ENCODE results near the gene CAAP1.
"Not testable (repeated sequence)": the region's sequence is repeated elsewhere in the genome, so short reads cannot be mapped to it uniquely, and the experiment has no call there.

CAAP1 gene

GRCh38 chr9:26893030-26893676 lies 551 bp upstream of the CAAP1 start:
- peak overlapping the region; percentile 94 for H3K9ac ChIP-seq (ENCODE audit: low read length)
- peaks cover 20% of the 10 kb centered on the region for H3K4me1 ChIP-seq (ENCODE audit: control insufficient read depth, insufficient read depth, low read length)
- peak overlapping the region; percentile 96 for H3K4me3 ChIP-seq (ENCODE audit: low read length)
- H3K27me3 ChIP-seq (replicated peaks; ENCODE audit: control insufficient read depth, insufficient read depth, low read length): no peaks in the 10 kb centered on the region
- DNase-seq (ENCODE audit: low read depth): no peak
- H3K9me3 ChIP-seq (ENCODE audit: control insufficient read depth, low read length): no peaks in the 10 kb centered on the region
- H3K36me3 ChIP-seq (ENCODE audit: control insufficient read depth, insufficient read depth, low read length, severe bottlenecking): no peaks in the 10 kb centered on the region

GRCh38 chr9:26891726-26892125 lies 876 bp downstream of the CAAP1 start:
- Histone ChIP-seq H3K4me3 (ENCODE audit: low read length) (peak overlapping the region; percentile 96), H3K4me1 (ENCODE audit: control insufficient read depth, insufficient read depth, low read length) (peaks cover 22% of the 10 kb centered on the region), H3K27me3 (replicated peaks; ENCODE audit: control insufficient read depth, insufficient read depth, low read length) (no peaks in the 10 kb centered on the region), H3K36me3 (ENCODE audit: control insufficient read depth, insufficient read depth, low read length, severe bottlenecking) (no peaks in the 10 kb centered on the region), H3K9ac (ENCODE audit: low read length) (peak overlapping the region; percentile 94), H3K9me3 (ENCODE audit: control insufficient read depth, low read length) (no peaks in the 10 kb centered on the region)
- DNase-seq (ENCODE audit: low read depth): peak; percentile 27

GRCh38 chr9:26888271-26888670 lies 4.3 kb downstream of the CAAP1 start:
- Histone ChIP-seq H3K9me3 (ENCODE audit: control insufficient read depth, low read length) (no peaks in the 10 kb centered on the region), H3K4me3 (ENCODE audit: low read length) (no peak overlapping the region), H3K36me3 (ENCODE audit: control insufficient read depth, insufficient read depth, low read length, severe bottlenecking) (peaks cover 12% of the 10 kb centered on the region), H3K27me3 (replicated peaks; ENCODE audit: control insufficient read depth, insufficient read depth, low read length) (no peaks in the 10 kb centered on the region), H3K9ac (ENCODE audit: low read length) (no peak overlapping the region), H3K4me1 (ENCODE audit: control insufficient read depth, insufficient read depth, low read length) (peaks cover 20% of the 10 kb centered on the region)
- no peak for DNase-seq (ENCODE audit: low read depth)

DNA sequence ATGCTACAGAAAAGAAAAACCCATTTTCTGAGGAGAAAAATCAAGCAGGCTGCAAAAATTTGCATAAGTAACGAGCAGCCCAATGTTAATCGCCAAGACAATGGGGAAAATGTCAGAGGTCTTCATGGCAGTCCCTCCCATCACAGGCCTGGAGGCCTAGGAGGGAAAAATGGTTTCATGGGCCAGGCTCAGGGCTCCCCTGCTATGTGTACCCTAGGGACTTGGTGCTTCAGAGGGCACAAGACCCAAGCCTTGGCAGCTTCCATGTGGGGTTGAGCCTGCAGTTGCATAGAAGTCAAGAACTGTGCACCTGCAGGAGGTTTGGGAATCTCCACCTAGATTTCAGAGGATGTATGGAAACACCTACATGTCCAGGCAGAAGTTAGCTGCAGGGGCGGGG lies 10.4 kb downstream of the CAAP1 start:
- DNase-seq (ENCODE audit: low read depth): no peak
- H3K9me3 ChIP-seq (ENCODE audit: control insufficient read depth, low read length): no peaks in the 10 kb centered on the region
- H3K4me3 ChIP-seq (ENCODE audit: low read length): no peak overlapping the region

DNA sequence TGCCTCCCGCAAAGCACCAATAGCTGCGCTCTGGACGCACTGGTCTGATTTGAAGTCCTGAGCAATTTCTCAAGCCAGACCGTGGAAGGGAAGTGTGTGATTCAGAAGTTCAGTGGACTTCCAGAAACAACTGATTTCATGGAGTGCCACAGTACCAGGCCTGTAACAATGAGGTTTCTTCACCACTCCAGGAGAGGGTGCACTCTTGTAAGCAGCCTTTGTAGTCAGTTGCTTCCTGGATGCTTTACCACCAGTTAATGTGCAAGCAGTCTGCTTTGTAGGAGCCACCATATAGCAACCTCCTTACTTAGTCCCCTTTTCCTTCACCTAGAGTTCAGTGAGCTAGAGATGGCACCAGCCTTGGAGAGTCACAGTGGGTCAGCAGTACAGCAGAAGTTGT lies 12.3 kb downstream of the CAAP1 start:
- Histone ChIP-seq H3K4me1 (ENCODE audit: control insufficient read depth, insufficient read depth, low read length) (no peaks in the 10 kb centered on the region), H3K27me3 (replicated peaks; ENCODE audit: control insufficient read depth, insufficient read depth, low read length) (no peaks in the 10 kb centered on the region), H3K36me3 (ENCODE audit: control insufficient read depth, insufficient read depth, low read length, severe bottlenecking) (peaks cover 43% of the 10 kb centered on the region), H3K4me3 (ENCODE audit: low read length) (no peak overlapping the region), H3K9ac (ENCODE audit: low read length) (no peak overlapping the region), H3K9me3 (ENCODE audit: control insufficient read depth, low read length) (no peaks in the 10 kb centered on the region)
- no peak for DNase-seq (ENCODE audit: low read depth)

More for the DNA sequence above, 10.4 kb downstream of the CAAP1 start:
- no peaks in the 10 kb centered on the region for H3K27me3 ChIP-seq (replicated peaks; ENCODE audit: control insufficient read depth, insufficient read depth, low read length)
- H3K4me1 ChIP-seq (ENCODE audit: control insufficient read depth, insufficient read depth, low read length): no peaks in the 10 kb centered on the region
- peaks cover 36% of the 10 kb centered on the region for H3K36me3 ChIP-seq (ENCODE audit: control insufficient read depth, insufficient read depth, low read length, severe bottlenecking)
- H3K9ac ChIP-seq (ENCODE audit: low read length): no peak overlapping the region

DNA sequence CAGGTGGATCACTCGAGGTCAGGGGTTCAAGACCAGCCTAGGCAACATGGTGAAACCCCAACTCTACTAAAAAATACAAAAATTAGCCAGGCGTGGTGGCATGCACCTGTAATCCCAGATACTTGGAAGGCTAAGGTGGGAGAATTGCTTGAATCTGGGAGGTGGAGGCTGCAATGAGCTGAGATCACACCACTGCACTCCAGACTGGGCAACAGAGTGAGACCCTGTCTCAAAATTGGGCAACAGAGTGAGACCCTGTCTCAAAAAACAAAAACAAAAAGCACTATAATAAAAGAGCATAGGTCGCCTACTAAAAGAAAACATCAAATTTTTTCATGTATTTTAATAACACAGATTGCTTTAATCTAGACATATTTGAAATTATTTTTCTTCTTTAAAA lies 17.4 kb downstream of the CAAP1 start:
- H3K9ac ChIP-seq (ENCODE audit: low read length); H3K9me3 ChIP-seq (ENCODE audit: control insufficient read depth, low read length); DNase-seq (ENCODE audit: low read depth); H3K4me3 ChIP-seq (ENCODE audit: low read length); H3K27me3 ChIP-seq (replicated peaks; ENCODE audit: control insufficient read depth, insufficient read depth, low read length); H3K4me1 ChIP-seq (ENCODE audit: control insufficient read depth, insufficient read depth, low read length): not testable (repeated sequence)
- H3K36me3 ChIP-seq (ENCODE audit: control insufficient read depth, insufficient read depth, low read length, severe bottlenecking): peaks cover 21% of the 10 kb centered on the region

DNA sequence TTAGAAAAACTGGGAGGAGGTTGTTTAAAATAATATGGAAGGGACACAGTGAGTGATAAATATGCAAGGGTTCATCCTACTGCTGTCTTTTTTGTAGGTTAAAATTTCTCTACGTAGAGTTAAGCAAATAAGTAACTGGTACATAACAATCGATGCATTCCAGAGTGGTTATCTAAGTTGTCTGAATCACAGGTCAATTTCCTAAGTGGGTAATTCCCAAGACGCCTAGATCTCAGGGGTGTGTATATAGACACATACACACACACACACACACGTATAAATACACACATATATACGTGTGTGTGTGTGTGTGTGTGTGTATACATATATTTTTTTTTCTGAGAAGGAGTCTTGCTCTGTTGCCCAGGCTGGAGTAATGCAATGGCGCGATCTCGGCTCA lies 22.3 kb downstream of the CAAP1 start:
- no peak overlapping the region for H3K9ac ChIP-seq (ENCODE audit: low read length)
- DNase-seq (ENCODE audit: low read depth): no peak
- peaks cover 13% of the 10 kb centered on the region for H3K36me3 ChIP-seq (ENCODE audit: control insufficient read depth, insufficient read depth, low read length, severe bottlenecking)
- no peaks in the 10 kb centered on the region for H3K27me3 ChIP-seq (replicated peaks; ENCODE audit: control insufficient read depth, insufficient read depth, low read length)
- H3K4me1 ChIP-seq (ENCODE audit: control insufficient read depth, insufficient read depth, low read length): no peaks in the 10 kb centered on the region
- no peak overlapping the region for H3K4me3 ChIP-seq (ENCODE audit: low read length)
- H3K9me3 ChIP-seq (ENCODE audit: control insufficient read depth, low read length): no peaks in the 10 kb centered on the region

- Histone ChIP-seq H3K9me3 (ENCODE audit: control insufficient read depth, low read length) (no peaks in the 10 kb centered on the region), H3K4me3 (ENCODE audit: low read length) (no peak overlapping the region), H3K36me3 (ENCODE audit: control insufficient read depth, insufficient read depth, low read length, severe bottlenecking) (peaks cover 21% of the 10 kb centered on the region), H3K27me3 (replicated peaks; ENCODE audit: control insufficient read depth, insufficient read depth, low read length) (no peaks in the 10 kb centered on the region), H3K9ac (ENCODE audit: low read length) (no peak overlapping the region), H3K4me1 (ENCODE audit: control insufficient read depth, insufficient read depth, low read length) (no peaks in the 10 kb centered on the region)
- peak; percentile 46 for DNase-seq (ENCODE audit: low read depth)
Measured at GRCh38 chr9:26863074-26863473, 29.5 kb downstream of the CAAP1 start.

DNA sequence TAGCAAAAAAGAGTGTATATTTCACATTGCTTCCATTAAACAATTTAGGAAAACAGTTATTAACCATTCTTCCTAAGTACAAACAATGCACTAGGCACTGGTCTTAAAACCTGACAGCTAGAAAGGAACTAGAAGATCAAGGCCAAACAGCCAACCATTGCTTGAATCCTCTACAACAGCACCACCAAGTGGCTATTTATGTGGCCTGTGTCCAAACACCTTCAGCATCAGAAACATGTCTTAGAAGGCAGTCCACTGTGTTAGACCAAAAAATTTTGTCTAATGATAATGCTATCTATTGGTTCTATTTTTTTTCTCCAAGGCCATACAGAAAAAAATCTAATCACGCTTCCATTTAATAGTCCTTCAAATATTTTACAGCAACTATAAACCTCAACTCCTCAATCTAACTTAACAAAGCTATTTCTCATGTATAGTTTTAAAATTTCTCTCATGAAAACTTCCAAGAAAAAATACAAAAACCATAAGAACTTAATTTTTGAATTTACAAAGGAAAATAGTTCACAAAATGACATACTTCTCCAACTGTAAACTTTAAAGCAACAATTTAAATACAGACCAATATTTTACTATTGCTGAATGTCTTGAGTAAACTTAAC lies 36.1 kb downstream of the CAAP1 start:
- peaks cover 56% of the 10 kb centered on the region for H3K36me3 ChIP-seq (ENCODE audit: control insufficient read depth, insufficient read depth, low read length, severe bottlenecking)
- H3K4me1 ChIP-seq (ENCODE audit: control insufficient read depth, insufficient read depth, low read length): no peaks in the 10 kb centered on the region
- DNase-seq (ENCODE audit: low read depth): peak; percentile 54
- no peak overlapping the region for H3K9ac ChIP-seq (ENCODE audit: low read length)
- no peaks in the 10 kb centered on the region for H3K27me3 ChIP-seq (replicated peaks; ENCODE audit: control insufficient read depth, insufficient read depth, low read length)
- H3K4me3 ChIP-seq (ENCODE audit: low read length): no peak overlapping the region
- H3K9me3 ChIP-seq (ENCODE audit: control insufficient read depth, low read length): no peaks in the 10 kb centered on the region

GRCh38 chr9:26850995-26851394 lies 41.6 kb downstream of the CAAP1 start:
- Histone ChIP-seq H3K27me3 (replicated peaks; ENCODE audit: control insufficient read depth, insufficient read depth, low read length) (no peaks in the 10 kb centered on the region), H3K4me1 (ENCODE audit: control insufficient read depth, insufficient read depth, low read length) (no peaks in the 10 kb centered on the region), H3K4me3 (ENCODE audit: low read length) (no peak overlapping the region), H3K36me3 (ENCODE audit: control insufficient read depth, insufficient read depth, low read length, severe bottlenecking) (peaks cover 35% of the 10 kb centered on the region), H3K9ac (ENCODE audit: low read length) (no peak overlapping the region), H3K9me3 (ENCODE audit: control insufficient read depth, low read length) (no peaks in the 10 kb centered on the region)
- no peak for DNase-seq (ENCODE audit: low read depth)

GRCh38 chr9:26833792-26834191 lies 58.8 kb downstream of the CAAP1 start:
- Histone ChIP-seq H3K27me3 (replicated peaks; ENCODE audit: control insufficient read depth, insufficient read depth, low read length) (no peaks in the 10 kb centered on the region), H3K4me3 (ENCODE audit: low read length) (no peak overlapping the region), H3K4me1 (ENCODE audit: control insufficient read depth, insufficient read depth, low read length) (no peaks in the 10 kb centered on the region), H3K9ac (ENCODE audit: low read length) (no peak overlapping the region), H3K36me3 (ENCODE audit: control insufficient read depth, insufficient read depth, low read length, severe bottlenecking) (peaks cover 3% of the 10 kb centered on the region), H3K9me3 (ENCODE audit: control insufficient read depth, low read length) (no peaks in the 10 kb centered on the region)
- DNase-seq (ENCODE audit: low read depth): peak; percentile 3
